ENCODE data around the gene NCBP2L.

The NCBP2L gene

DNA sequence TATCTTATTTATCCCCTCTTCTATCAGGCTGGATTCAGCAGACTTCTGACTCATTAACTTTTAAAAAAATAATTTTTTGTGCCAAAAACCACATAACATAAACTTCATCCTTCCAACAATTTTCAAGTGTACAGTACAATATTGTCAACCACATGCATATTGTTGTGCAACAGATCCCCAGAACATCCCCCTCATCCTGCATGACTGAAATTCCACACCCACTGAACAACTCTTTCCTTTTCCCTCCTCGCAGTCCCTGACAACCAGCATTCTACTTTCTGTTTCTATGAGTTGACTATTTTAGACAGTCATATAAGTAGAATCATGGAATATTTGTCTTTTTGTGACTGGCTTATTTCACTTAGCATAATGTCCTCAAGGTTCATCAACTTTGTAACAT is 45.9 kb downstream of the NCBP2L start:
- Histone ChIP-seq H2AFZ (ENCODE audit: low read depth, low read length, severe bottlenecking) (no peak overlapping the region), H4K20me1 (ENCODE audit: low read depth, low read length) (no peaks in the 10 kb centered on the region), H3K27ac (ENCODE audit: low read depth, low read length) (no peak overlapping the region), H3K27me3 (ENCODE audit: low read length) (no peaks in the 10 kb centered on the region), H3K4me2 (ENCODE audit: low read depth, low read length, poor library complexity, severe bottlenecking) (no peak overlapping the region), H3K36me3 (ENCODE audit: low read length) (no peaks in the 10 kb centered on the region), H3K9ac (ENCODE audit: low read length) (no peak overlapping the region), H3K9me2 (replicated peaks; ENCODE audit: insufficient read depth, low read length) (no peaks in the 10 kb centered on the region), H3K9me3 (ENCODE audit: insufficient read depth, low read length) (peaks cover 7% of the 10 kb centered on the region; the same call in 1 of the 2 replicates), H3K79me2 (ENCODE audit: insufficient read depth, low read length) (no peaks in the 10 kb centered on the region), H3F3A (ENCODE audit: insufficient read depth) (no peaks in the 10 kb centered on the region), H3K4me3 (ENCODE audit: insufficient read depth, low read length, poor library complexity, severe bottlenecking) (no peak overlapping the region)
- TF ChIP-seq EZH2phosphoT487 (conservative IDR thresholded peaks at IDR 0.05; ENCODE audit: low read length) (no peak), CTCF (IDR thresholded peaks at IDR 0.05; ENCODE audit: insufficient read depth, low read length, poor library complexity, severe bottlenecking) (no peak)

DNA sequence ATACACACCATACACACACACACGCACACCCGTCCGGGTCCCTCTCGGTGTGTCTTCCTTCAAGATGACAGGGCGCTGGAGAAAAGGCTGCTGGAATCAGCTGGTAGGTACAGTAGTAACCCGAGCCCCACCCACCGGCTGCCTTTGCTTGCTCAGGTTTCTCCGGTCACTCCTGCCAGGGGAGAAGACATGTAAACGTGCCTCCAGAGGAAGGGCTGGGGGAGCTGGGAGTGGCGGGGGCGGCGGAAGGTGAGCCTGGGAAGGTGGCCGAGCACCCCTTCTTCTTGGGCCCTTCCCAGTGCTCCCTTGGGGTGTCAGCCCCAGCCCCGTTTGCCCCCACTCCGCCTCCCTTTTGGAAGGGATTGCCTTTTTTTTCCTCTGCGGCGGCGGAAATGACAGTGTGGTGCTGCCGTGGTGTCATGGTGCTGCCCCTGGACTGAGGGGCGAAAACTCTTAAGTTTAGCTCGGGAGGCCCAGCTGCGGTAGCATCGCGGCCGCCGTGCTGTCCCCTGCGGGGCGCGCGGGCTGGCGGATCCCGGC is 48.2 kb downstream of the NCBP2L start, which contains the start of gene MID2:
Gene MID2 (plus strand): TSS at position 169 of the 540 bp plus-strand sequence. CDS start 561 bp downstream, outside the sequence.
- Histone ChIP-seq H2AFZ (ENCODE audit: low read depth, low read length, severe bottlenecking) (no peak within 1 kb of the TSS), H3K4me3 (ENCODE audit: insufficient read depth, low read length, poor library complexity, severe bottlenecking) (no peak within 1 kb of the TSS), H3K27ac (ENCODE audit: low read depth, low read length) (no peak within 1 kb of the TSS), H3K9me3 (ENCODE audit: insufficient read depth, low read length) (no peaks in the 10 kb centered on the region), H3K79me2 (ENCODE audit: insufficient read depth, low read length) (no peaks in the 10 kb centered on the region), H3K27me3 (ENCODE audit: low read length) (no peaks in the 10 kb centered on the region), H4K20me1 (ENCODE audit: low read depth, low read length) (no peaks in the 10 kb centered on the region), H3K4me2 (ENCODE audit: low read depth, low read length, poor library complexity, severe bottlenecking) (peak within 1 kb of the TSS; percentile 31), H3K9ac (ENCODE audit: low read length) (no peak within 1 kb of the TSS), H3K9me2 (replicated peaks; ENCODE audit: insufficient read depth, low read length) (no peaks in the 10 kb centered on the region), H3F3A (ENCODE audit: insufficient read depth) (no peaks in the 10 kb centered on the region), H3K36me3 (ENCODE audit: low read length) (no peaks in the 10 kb centered on the region)
- TF ChIP-seq CTCF (IDR thresholded peaks at IDR 0.05; ENCODE audit: insufficient read depth, low read length, poor library complexity, severe bottlenecking) = no peak
- no peak for TF ChIP-seq EZH2phosphoT487 (conservative IDR thresholded peaks at IDR 0.05; ENCODE audit: low read length)

GRCh38 chrX:107826238-107827029 is 48.9 kb downstream of the NCBP2L start:
- Histone ChIP-seq H3K9ac (ENCODE audit: low read length) (no peak overlapping the region), H3K27ac (ENCODE audit: low read depth, low read length) (no peak overlapping the region)

More at GRCh38 chrX:107826238-107827029, 48.9 kb downstream of the NCBP2L start:
- H3K9me3 ChIP-seq (ENCODE audit: insufficient read depth, low read length) = no peaks in the 10 kb centered on the region
- no peak for TF ChIP-seq EZH2phosphoT487 (conservative IDR thresholded peaks at IDR 0.05; ENCODE audit: low read length)
- H3K4me2 ChIP-seq (ENCODE audit: low read depth, low read length, poor library complexity, severe bottlenecking) = peak overlapping the region; percentile 31
- no peak overlapping the region for H3K4me3 ChIP-seq (ENCODE audit: insufficient read depth, low read length, poor library complexity, severe bottlenecking)
- no peaks in the 10 kb centered on the region for H3K27me3 ChIP-seq (ENCODE audit: low read length)
- H3K9me2 ChIP-seq (replicated peaks; ENCODE audit: insufficient read depth, low read length) = no peaks in the 10 kb centered on the region
- H4K20me1 ChIP-seq (ENCODE audit: low read depth, low read length) = no peaks in the 10 kb centered on the region
- no peaks in the 10 kb centered on the region for H3K36me3 ChIP-seq (ENCODE audit: low read length)
- no peaks in the 10 kb centered on the region for H3K79me2 ChIP-seq (ENCODE audit: insufficient read depth, low read length)
- H3F3A ChIP-seq (ENCODE audit: insufficient read depth) = no peaks in the 10 kb centered on the region
- H2AFZ ChIP-seq (ENCODE audit: low read depth, low read length, severe bottlenecking) = no peak overlapping the region
